Endothelial cell of umbilical vein (primary cell): ENCODE data around the gene NDST3. TPM values are rescaled to one million over a fixed set of nuclear protein-coding genes. Genes with fewer than 3 reads are reported as not detected.

Source experiments
- BruUV-seq: library from RNA; stranded (reverse); fragments of 400-500 nt; replicated peaks from 2 replicates; lab custom pipeline; 2021; lab: Mats Ljungman, UMichigan
- CTCF ChIA-PET: fragments of 300-600, 350-600 bp; sonication (Branson Sonifier 250); formaldehyde crosslinking; loops from one replicate; lab custom pipeline; 2021; ENCODE audit warnings: antibody characterized with exemption, inconsistent platforms; lab: Charles Lee
- POLR2A ChIA-PET: fragments of 300-600, 350-600 bp; sonication (Branson Sonifier 250); formaldehyde crosslinking; loops from one replicate; lab custom pipeline; 2021; ENCODE audit warnings: antibody characterized with exemption, inconsistent platforms; lab: Charles Lee
- DNase-seq: peaks from one replicate; pipeline ENCODE4 v3.0.0-alpha.2; 2011; ENCODE audit warnings: low read depth, low spot score
- FAIRE-seq: peaks from 2 replicates; lab custom pipeline; 2011; peaks lifted over from hg19 to GRCh38; lab: Jason Lieb, UNC
- H2AFZ ChIP-seq: 2 replicates; pipeline ENCODE4 v1.6.0; 2012; ENCODE audit warnings: low read depth, low read length, control low read depth, inconsistent platforms
- H3K27ac ChIP-seq: 2 replicates; pipeline ENCODE4 v1.5.1; 2011; ENCODE audit warnings: low read depth, mild to moderate bottlenecking, control low read depth, low read length, moderate library complexity; ENCODE audit not compliant: insufficient read depth
- H3K27me3 ChIP-seq, 2 experiments: 2 replicates each; pipeline versions ENCODE4 v1.6.0 to v1.6.1; 2011; ENCODE audit warnings: low read length in 2 of 2, mixed read lengths in 1 of 2; ENCODE audit not compliant: control insufficient read depth in 2 of 2, insufficient read depth in 2 of 2
- H3K36me3 ChIP-seq, 2 experiments: 2 replicates in 1 of 2; 3 replicates in 1 of 2; pipeline ENCODE4 v1.5.1; 2011; ENCODE audit warnings: low read length in 2 of 2, mild to moderate bottlenecking in 1 of 2, moderate library complexity in 1 of 2; ENCODE audit not compliant: control insufficient read depth in 2 of 2, insufficient read depth in 2 of 2; ENCODE audit errors: extremely low read depth in 1 of 2
- H3K4me1 ChIP-seq: 3 replicates; pipeline ENCODE4 v1.5.1; 2011; ENCODE audit warnings: mild to moderate bottlenecking, low read length; ENCODE audit not compliant: control insufficient read depth, insufficient read depth; ENCODE audit errors: extremely low read depth
- H3K4me2 ChIP-seq: 2 replicates; pipeline ENCODE4 v1.6.1; 2011; ENCODE audit warnings: low read length, control low read depth, mixed read lengths; ENCODE audit not compliant: insufficient read depth
- H3K4me3 ChIP-seq, 3 experiments: fragments of 200-600 bp in 1 of 3; sonication (generic), shearing (Covaris generic) in 1 of 3; replicated peaks in 1 of 3; 2 replicates each; pipeline ENCODE4 v1.5.1; 2011 to 2016; ENCODE audit warnings: control low read depth in 3 of 3, low read length in 3 of 3, mild to moderate bottlenecking in 2 of 3, inconsistent platforms in 1 of 3, low read depth in 1 of 3, moderate library complexity in 1 of 3; ENCODE audit not compliant: insufficient read depth in 1 of 3
- H3K79me2 ChIP-seq: 2 replicates; pipeline ENCODE4 v1.6.0; 2012; ENCODE audit warnings: low read length, inconsistent platforms; ENCODE audit not compliant: control insufficient read depth, insufficient read depth
- H3K9ac ChIP-seq: replicated peaks from 2 replicates; pipeline ENCODE3; 2011; ENCODE audit warnings: low read length, control low read depth; ENCODE audit not compliant: insufficient read depth; ENCODE audit errors: extremely low read depth
- H3K9me1 ChIP-seq: replicated peaks from 3 replicates; pipeline ENCODE4 v1.6.0; 2011; ENCODE audit warnings: mild to moderate bottlenecking, low read length; ENCODE audit not compliant: control insufficient read depth, insufficient read depth; ENCODE audit errors: extremely low read depth
- H3K9me3 ChIP-seq: replicated peaks from 2 replicates; pipeline ENCODE4 v1.5.1; 2012; ENCODE audit warnings: low read length, inconsistent platforms; ENCODE audit not compliant: control insufficient read depth, insufficient read depth
- H4K20me1 ChIP-seq: replicated peaks from 2 replicates; pipeline ENCODE3; 2011; ENCODE audit warnings: mild to moderate bottlenecking, low read length; ENCODE audit not compliant: control insufficient read depth, insufficient read depth; ENCODE audit errors: extremely low read depth
- CTCF ChIP-seq, 2 donors: IDR thresholded peaks; 1 replicate in 1 of 2; 2 replicates in 1 of 2; pipeline ENCODE4 v1.5.1; 2011; ENCODE audit warnings: low read length in 2 of 2, mild to moderate bottlenecking in 2 of 2, moderate library complexity in 2 of 2, control low read depth in 1 of 2, inconsistent platforms in 1 of 2, low read depth in 1 of 2; ENCODE audit not compliant: insufficient read depth in 1 of 2; ENCODE audit errors: extremely low read depth in 1 of 2
- FOS ChIP-seq: IDR thresholded peaks from 2 replicates; pipeline ENCODE4 v1.6.1; 2011; ENCODE audit warnings: mild to moderate bottlenecking, low read length, moderate library complexity, borderline replicate concordance; ENCODE audit not compliant: insufficient read depth
- GATA2 ChIP-seq: IDR thresholded peaks from 2 replicates; pipeline ENCODE4 v1.7.0; 2011; ENCODE audit warnings: low read depth, mild to moderate bottlenecking, moderate library complexity, mixed read lengths, low read length; ENCODE audit not compliant: insufficient read length, insufficient read depth
- MAX ChIP-seq: IDR thresholded peaks from 2 replicates; pipeline ENCODE4 v1.6.1; 2011; ENCODE audit not compliant: insufficient read depth, insufficient read length
- MYC ChIP-seq: IDR thresholded peaks from one replicate; pipeline ENCODE4 v1.6.1; 2011; ENCODE audit warnings: mild to moderate bottlenecking, low read depth, low read length
- POLR2A ChIP-seq: IDR thresholded peaks from 2 replicates; pipeline ENCODE4 v1.6.1; 2012; ENCODE audit warnings: low read depth, mild to moderate bottlenecking, control low read depth, low read length
- POLR2AphosphoS5 ChIP-seq: IDR thresholded peaks from 2 replicates; pipeline ENCODE4 v1.6.1; 2012; ENCODE audit warnings: low read depth, mild to moderate bottlenecking, control low read depth, low read length, moderate library complexity; ENCODE audit not compliant: insufficient read depth
- dilution Hi-C: fragments of 300-500 bp; cut with MboI; formaldehyde crosslinking; loops from one replicate; pipeline ENCODE4 v1.15.0; 2019; ENCODE audit warnings: low sequenced_read_pairs; ENCODE audit not compliant: extremely low pct_ligation_motif_present
- intact Hi-C: fragments of 100-400 bp; cut with micrococcal nuclease; formaldehyde crosslinking; loops from one replicate; pipeline ENCODE4 v1.10.0; 2022
- polyA plus RNA-seq, 4 experiments: library from polyadenylated mRNA; depleted of rRNA in 3 of 4; stranded (reverse) in 3 of 4; unstranded in 1 of 4; fragments of >200 nt; gene quantifications; 2 replicates each; pipeline versions ENCODE4 v1.2.1 to v1.2.3, GENCODE V29; 2011 to 2012; ENCODE audit warnings: missing spikeins in 1 of 4
- total RNA-seq: library from RNA; stranded (reverse); gene quantifications from 2 replicates; pipeline ENCODE4 v1.2.3, GENCODE V29; 2021

Gene NDST3
- total and polyA plus RNA-seq, 2 donors (not counting 3 experiments of a cell fraction or from before 2014, with no cell fraction given): 0.04 TPM; not detected in 1

GRCh38 chr4:118271788-118272187, 237.5 kb downstream of the NDST3 start:
- TF ChIP-seq MYC (no peak), MAX (no peak), FOS (no peak), GATA2 (no peak), POLR2A (no peak), POLR2AphosphoS5 (no peak), CTCF (IDR thresholded peaks at IDR 0.05; ENCODE audit: extremely low read depth in 1 of 2, insufficient read depth in 1 of 2, low read depth in 1 of 2, low read length in 2 of 2) (no peak)
- no peak for FAIRE-seq
- Histone ChIP-seq H3K27ac (no peak overlapping the region), H3K9me1 (no peaks in the 10 kb centered on the region), H2AFZ (no peak overlapping the region), H3K4me3 (no peak overlapping the region), H3K4me1 (no peaks in the 10 kb centered on the region), H3K9ac (no peak overlapping the region), H3K79me2 (no peaks in the 10 kb centered on the region), H4K20me1 (no peaks in the 10 kb centered on the region), H3K36me3 (no peaks in the 10 kb centered on the region), H3K27me3 (peaks cover 16 to 27% of the 10 kb centered on the region in 2 experiments), H3K9me3 (no peaks in the 10 kb centered on the region), H3K4me2 (no peak overlapping the region)
- no TSS peak for BruUV-seq
- ChIA-PET CTCF (interaction anchor here (2.0 to 2.5 kb wide), 3 partner anchors 11 to 1137 kb away, joined by 9 to 24 read pairs (median 14); no protein-coding TSS in a partner anchor), POLR2A (no interaction called here)
- intact Hi-C loops (loop anchor here (5.0 to 10.0 kb wide), 2 partner anchors 413 to 1914 kb away; partner anchors contain the start of gene METTL14), dilution Hi-C loops (no loop called here)
- DNase-seq: no peak
